Loucy (cell line): Measurements from ENCODE around the gene RO60.

Experiments
- CTCF ChIP-seq: fragments of 200-600 bp; sonication (generic); conservative IDR thresholded peaks from 2 replicates; pipeline ENCODE4 v1.5.1; 2014; ENCODE audit warnings: mild to moderate bottlenecking, antibody characterized with exemption, low read length
- EZH2phosphoT487 ChIP-seq: fragments of 200-600 bp; IDR thresholded peaks from 2 replicates; pipeline ENCODE4 v1.6.1; 2018; ENCODE audit warnings: antibody characterized with exemption, mild to moderate bottlenecking, moderate library complexity, borderline replicate concordance

- no peak for TF ChIP-seq CTCF
- TF ChIP-seq EZH2phosphoT487: no peak
Measured at GRCh38 chr1:193042766-193043691, 16.4 kb upstream of the RO60 start.
